GM06990 (cell line): ENCODE data around the gene CARD11.
A peak's percentile ranks its signal among the peaks of the same experiment; 100 is the strongest.

ENCODE experiments used
- DNase-seq: peaks from one replicate; pipeline ENCODE4 v3.0.0-alpha.2; 2011; ENCODE audit not compliant: insufficient read length; ENCODE audit errors: extremely low read depth
- H3K27me3 ChIP-seq: replicated peaks from 2 replicates; pipeline ENCODE4 v1.6.0; 2011; ENCODE audit warnings: low read length; ENCODE audit not compliant: control insufficient read depth, insufficient read depth
- H3K36me3 ChIP-seq: 2 replicates; pipeline ENCODE4 v1.5.1; 2011; ENCODE audit warnings: low read length; ENCODE audit not compliant: control insufficient read depth, insufficient read depth
- H3K4me3 ChIP-seq: replicated peaks from 2 replicates; pipeline ENCODE4 v1.5.1; 2011; ENCODE audit warnings: low read depth, mild to moderate bottlenecking, control low read depth, low read length
- CTCF ChIP-seq: IDR thresholded peaks from 2 replicates; pipeline ENCODE4 v1.5.1; 2011; ENCODE audit warnings: low read length, control low read depth, mild to moderate bottlenecking, inconsistent platforms; ENCODE audit not compliant: insufficient read depth, poor library complexity, severe bottlenecking

CARD11 gene

GRCh38 chr7:2978408-2978807 is 65.3 kb downstream of the CARD11 start:
- no peak for TF ChIP-seq CTCF
- H3K4me3 ChIP-seq: peak overlapping the region; percentile 52
- H3K27me3 ChIP-seq: no peaks in the 10 kb centered on the region
- DNase-seq: peak; percentile 95
- H3K36me3 ChIP-seq: peaks cover 2% of the 10 kb centered on the region

- DNase-seq: no peak
- no peak overlapping the region for H3K4me3 ChIP-seq
- H3K36me3 ChIP-seq: no peaks in the 10 kb centered on the region; the same call in 1 of the 2 replicates
- H3K27me3 ChIP-seq: no peaks in the 10 kb centered on the region
- no peak for TF ChIP-seq CTCF
Measured at GRCh38 chr7:2975821-2976371, 67.8 kb downstream of the CARD11 start.

GRCh38 chr7:2974093-2974819 is 69.4 kb downstream of the CARD11 start:
- H3K36me3 ChIP-seq: no peaks in the 10 kb centered on the region; the same call in 1 of the 2 replicates
- no peak for TF ChIP-seq CTCF
- no peak for DNase-seq
- no peak overlapping the region for H3K4me3 ChIP-seq
- H3K27me3 ChIP-seq: no peaks in the 10 kb centered on the region

GRCh38 chr7:2972835-2973161 is 70.9 kb downstream of the CARD11 start:
- no peak for TF ChIP-seq CTCF
- Histone ChIP-seq H3K4me3 (no peak overlapping the region), H3K27me3 (no peaks in the 10 kb centered on the region), H3K36me3 (no peaks in the 10 kb centered on the region; the same call in none of the 2 replicates)
- no peak for DNase-seq

GRCh38 chr7:2971914-2972834 is 71.5 kb downstream of the CARD11 start:
- H3K4me3 ChIP-seq: no peak overlapping the region
- H3K36me3 ChIP-seq: no peaks in the 10 kb centered on the region; the same call in none of the 2 replicates
- DNase-seq: peak; percentile 45
- TF ChIP-seq CTCF: no peak
- no peaks in the 10 kb centered on the region for H3K27me3 ChIP-seq
